ENCODE results near the gene SYT14.

The SYT14 gene

DNA sequence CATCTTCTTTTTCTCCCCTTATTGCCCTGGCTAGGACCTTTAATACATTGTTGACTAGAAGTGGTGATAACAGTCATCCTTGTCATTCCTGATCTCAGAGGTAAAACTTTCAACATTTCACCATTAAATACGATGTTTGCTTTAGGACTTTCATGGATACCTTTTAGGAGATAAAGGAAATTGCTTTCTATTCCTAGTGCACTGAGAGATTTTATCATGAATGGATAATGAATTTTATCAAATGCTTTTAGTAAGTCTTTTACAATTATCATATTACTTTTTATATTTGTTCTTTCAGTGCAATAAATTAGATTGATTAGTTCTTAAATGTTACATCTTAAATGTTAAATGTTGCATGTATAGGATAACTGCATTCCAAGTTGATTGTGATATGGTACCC lies 147.3 kb downstream of the SYT14 start:
- TF ChIP-seq, protein P1, sequence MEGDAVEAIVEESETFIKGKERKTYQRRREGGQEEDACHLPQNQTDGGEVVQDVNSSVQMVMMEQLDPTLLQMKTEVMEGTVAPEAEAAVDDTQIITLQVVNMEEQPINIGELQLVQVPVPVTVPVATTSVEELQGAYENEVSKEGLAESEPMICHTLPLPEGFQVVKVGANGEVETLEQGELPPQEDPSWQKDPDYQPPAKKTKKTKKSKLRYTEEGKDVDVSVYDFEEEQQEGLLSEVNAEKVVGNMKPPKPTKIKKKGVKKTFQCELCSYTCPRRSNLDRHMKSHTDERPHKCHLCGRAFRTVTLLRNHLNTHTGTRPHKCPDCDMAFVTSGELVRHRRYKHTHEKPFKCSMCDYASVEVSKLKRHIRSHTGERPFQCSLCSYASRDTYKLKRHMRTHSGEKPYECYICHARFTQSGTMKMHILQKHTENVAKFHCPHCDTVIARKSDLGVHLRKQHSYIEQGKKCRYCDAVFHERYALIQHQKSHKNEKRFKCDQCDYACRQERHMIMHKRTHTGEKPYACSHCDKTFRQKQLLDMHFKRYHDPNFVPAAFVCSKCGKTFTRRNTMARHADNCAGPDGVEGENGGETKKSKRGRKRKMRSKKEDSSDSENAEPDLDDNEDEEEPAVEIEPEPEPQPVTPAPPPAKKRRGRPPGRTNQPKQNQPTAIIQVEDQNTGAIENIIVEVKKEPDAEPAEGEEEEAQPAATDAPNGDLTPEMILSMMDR (IDR thresholded peaks at IDR 0.05; ENCODE audit: low read depth, low read length, missing control alignments): no peak
- no peak for DNase-seq (ENCODE audit: low read depth)
- H3K4me3 ChIP-seq (ENCODE audit: low read depth, low read length): no peak overlapping the region

GRCh38 chr1:210087058-210087457 lies 149.0 kb downstream of the SYT14 start:
- H3K4me3 ChIP-seq (ENCODE audit: low read depth, low read length): no peak overlapping the region
- TF ChIP-seq, protein P1 (IDR thresholded peaks at IDR 0.05; ENCODE audit: low read depth, low read length, missing control alignments): no peak
- DNase-seq (ENCODE audit: low read depth): no peak

DNA sequence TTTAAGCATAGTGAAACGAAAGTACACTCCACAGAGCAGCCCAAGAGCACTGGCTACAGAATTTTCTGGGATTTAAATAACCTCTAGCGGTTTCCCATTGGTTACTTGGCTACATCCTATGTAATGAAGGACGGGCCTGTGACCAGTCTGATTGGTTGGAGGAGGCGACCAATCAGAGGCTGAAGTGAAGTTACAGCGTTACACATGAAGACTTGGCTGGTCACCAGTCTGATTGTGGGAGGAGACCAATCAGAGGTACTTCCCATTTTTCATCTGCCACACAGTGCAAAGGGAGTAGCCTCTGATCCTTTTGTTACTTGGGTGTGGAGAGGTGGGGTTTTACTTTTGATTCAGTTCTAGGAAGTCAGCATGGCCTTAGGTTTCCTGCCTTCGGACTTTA lies 151.8 kb downstream of the SYT14 start:
- no peak for DNase-seq (ENCODE audit: low read depth)
- TF ChIP-seq, protein P1 (IDR thresholded peaks at IDR 0.05; ENCODE audit: low read depth, low read length, missing control alignments): no peak
- H3K4me3 ChIP-seq (ENCODE audit: low read depth, low read length): no peak overlapping the region

GRCh38 chr1:210092366-210092765 lies 154.3 kb downstream of the SYT14 start:
- TF ChIP-seq, protein P1 (IDR thresholded peaks at IDR 0.05; ENCODE audit: low read depth, low read length, missing control alignments): no peak
- DNase-seq (ENCODE audit: low read depth): no peak
- no peak overlapping the region for H3K4me3 ChIP-seq (ENCODE audit: low read depth, low read length)

- TF ChIP-seq, protein P1 (IDR thresholded peaks at IDR 0.05; ENCODE audit: low read depth, low read length, missing control alignments): no peak
- DNase-seq (ENCODE audit: low read depth): no peak
- no peak overlapping the region for H3K4me3 ChIP-seq (ENCODE audit: low read depth, low read length)
Observed at GRCh38 chr1:210093461-210093860, 155.4 kb downstream of the SYT14 start.

- no peak overlapping the region for H3K4me3 ChIP-seq (ENCODE audit: low read depth, low read length)
- no peak for DNase-seq (ENCODE audit: low read depth)
- TF ChIP-seq, protein P1 (IDR thresholded peaks at IDR 0.05; ENCODE audit: low read depth, low read length, missing control alignments): no peak
Observed at GRCh38 chr1:210098356-210098755, 160.3 kb downstream of the SYT14 start.

DNA sequence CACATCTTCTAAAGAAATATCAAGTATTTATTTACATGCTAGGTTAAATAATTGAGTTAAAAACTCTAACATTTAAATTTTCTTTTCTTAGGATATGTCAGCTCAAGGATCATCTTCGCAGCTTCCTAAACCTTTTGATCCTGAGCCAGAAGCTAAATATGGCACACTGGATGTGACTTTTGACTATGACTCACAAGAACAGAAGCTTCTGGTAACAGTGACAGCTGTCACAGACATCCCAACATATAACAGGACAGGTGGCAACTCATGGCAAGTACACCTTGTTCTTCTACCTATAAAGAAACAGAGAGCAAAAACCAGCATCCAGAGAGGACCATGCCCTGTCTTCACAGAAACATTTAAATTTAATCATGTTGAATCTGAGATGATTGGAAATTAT lies 161.9 kb downstream of the SYT14 start:
- no peak for DNase-seq (ENCODE audit: low read depth)

More for the DNA sequence above, 161.9 kb downstream of the SYT14 start:
- TF ChIP-seq, protein P1 (IDR thresholded peaks at IDR 0.05; ENCODE audit: low read depth, low read length, missing control alignments): no peak
- H3K4me3 ChIP-seq (ENCODE audit: low read depth, low read length): no peak overlapping the region

Measured in GM12864 (cell line).